AG10803 (cell line): ENCODE data around the gene KLHL29.

ENCODE experiments used
- DNase-seq: peaks from one replicate; pipeline ENCODE4 v3.0.0; 2010; ENCODE audit warnings: low read depth
- H3K4me3 ChIP-seq: 2 replicates; pipeline ENCODE4 v1.5.1; 2011; ENCODE audit warnings: mild to moderate bottlenecking, low read length, control low read depth
- CTCF ChIP-seq: conservative IDR thresholded peaks from 2 replicates; pipeline ENCODE4 v1.5.1; 2011; ENCODE audit warnings: mild to moderate bottlenecking, low read length, control low read depth, inconsistent platforms

KLHL29 gene

GRCh38 chr2:23434721-23435121, 49.7 kb downstream of the KLHL29 start:
- H3K4me3 ChIP-seq, result no peak overlapping the region
- no peak for TF ChIP-seq CTCF
- DNase-seq, result peak; percentile 24

- TF ChIP-seq CTCF, result no peak
- DNase-seq, result no peak
- H3K4me3 ChIP-seq, result no peak overlapping the region
Observed at GRCh38 chr2:23435250-23436035, 50.5 kb downstream of the KLHL29 start.

DNA sequence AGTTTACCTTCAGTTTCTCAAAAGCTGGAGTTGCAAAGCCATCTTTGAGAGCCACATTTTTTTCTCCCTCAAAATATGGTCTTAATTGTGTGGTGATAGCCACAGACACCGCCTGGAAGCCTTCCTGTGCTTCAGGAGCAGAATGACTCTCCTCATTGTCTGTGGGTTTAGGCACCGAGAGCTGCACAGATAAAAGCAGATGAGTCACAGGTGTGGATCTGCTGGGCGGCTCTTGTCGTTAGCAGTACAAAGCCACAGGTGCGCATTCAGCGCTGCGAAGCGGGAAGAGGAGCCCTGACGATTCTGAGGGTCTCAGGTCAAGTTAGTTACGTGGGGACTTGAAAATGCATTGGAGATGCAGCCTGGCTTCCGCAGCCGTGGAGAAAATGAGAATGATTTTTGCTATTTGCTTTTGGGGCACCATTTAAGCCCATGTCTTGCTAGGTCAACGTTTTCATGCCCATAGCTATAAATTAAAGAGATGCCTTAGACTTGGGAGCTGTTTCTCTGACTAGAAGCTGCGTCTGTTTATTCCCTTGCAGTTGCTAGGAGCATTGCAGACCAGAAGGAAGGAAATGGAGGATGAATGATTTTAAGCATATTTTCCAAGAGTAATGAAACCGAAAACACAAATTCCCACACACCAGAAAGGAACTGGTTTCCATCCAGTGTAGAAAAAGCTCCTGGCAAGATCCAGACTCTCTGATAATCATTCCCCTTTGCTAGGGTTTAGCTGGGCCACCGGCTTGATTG, 51.5 kb downstream of the KLHL29 start:
- DNase-seq, result peak; percentile 51
- no peak for TF ChIP-seq CTCF
- no peak overlapping the region for H3K4me3 ChIP-seq

DNA sequence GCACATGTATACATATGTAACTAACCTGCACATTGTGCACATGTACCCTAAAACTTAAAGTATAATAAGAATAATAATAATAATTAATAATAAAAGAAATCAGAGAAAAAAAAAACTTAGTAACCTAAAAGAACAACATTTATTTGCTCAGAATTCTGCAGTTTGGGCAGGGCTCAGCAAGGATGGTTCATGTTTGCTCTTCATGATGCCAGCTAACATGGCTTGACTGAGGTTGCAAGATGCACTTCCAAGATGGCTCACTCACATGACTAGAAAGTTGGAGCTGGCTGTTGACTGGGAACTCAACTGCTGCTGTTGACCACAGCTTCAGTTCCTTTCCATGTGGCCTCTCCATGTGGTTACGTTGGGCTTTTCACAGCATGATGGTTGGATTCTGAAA, 56.4 kb downstream of the KLHL29 start:
- TF ChIP-seq CTCF, result no peak
- no peak for DNase-seq
- no peak overlapping the region for H3K4me3 ChIP-seq

GRCh38 chr2:23445450-23445868, 60.5 kb downstream of the KLHL29 start:
- no peak for TF ChIP-seq CTCF
- no peak overlapping the region for H3K4me3 ChIP-seq

DNA sequence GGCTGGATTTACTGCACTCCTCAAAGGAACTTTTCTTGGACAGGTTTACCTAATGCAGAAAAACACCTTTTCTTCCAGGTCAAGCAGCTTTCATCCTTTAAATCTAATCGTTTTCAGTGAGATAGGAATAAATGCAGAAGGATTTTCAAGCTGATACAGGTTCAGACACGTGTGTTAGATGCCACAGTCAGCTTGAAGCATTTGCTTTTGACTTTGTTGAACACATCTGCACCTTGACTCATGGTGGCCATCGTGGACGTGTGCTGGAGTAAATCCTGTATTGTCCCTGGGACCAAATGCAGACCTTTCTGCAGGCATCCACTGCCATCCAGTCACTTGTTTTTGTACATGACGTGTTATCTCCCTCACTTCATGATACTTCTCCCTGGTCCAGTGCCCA, 61.9 kb downstream of the KLHL29 start:
- H3K4me3 ChIP-seq, result no peak overlapping the region
- TF ChIP-seq CTCF, result no peak
- no peak for DNase-seq

More at GRCh38 chr2:23445450-23445868, 60.5 kb downstream of the KLHL29 start:
- DNase-seq, result peak; percentile 72

- no peak for TF ChIP-seq CTCF
- no peak overlapping the region for H3K4me3 ChIP-seq
- DNase-seq, result no peak
Observed at GRCh38 chr2:23447405-23447804, 62.4 kb downstream of the KLHL29 start.
